K562 (cell line): Measurements from ENCODE around the gene MICAL2. TPM values are rescaled to one million over a fixed set of nuclear protein-coding genes. Genes with fewer than 3 reads are reported as not detected.

Experiments
- ATAC-seq: fragments of 200-7000 bp; cut with Tn5 transposase; 3 replicates; pipeline ENCODE4 v1.9.1; 2020; ENCODE audit warnings: moderate library complexity
- BruUV-seq: library from RNA; stranded (reverse); fragments of 400-500 nt; replicated peaks from 2 replicates; lab custom pipeline; 2021; lab: Mats Ljungman, UMichigan
- CTCF ChIA-PET: fragments of 300-600 bp; formaldehyde crosslinking; extraction: SDS; loops from one replicate; lab custom pipeline; 2021; ENCODE audit warnings: low intra/inter-chr PET ratio; lab: Yijun Ruan, JAX
- POLR2A ChIA-PET: fragments of 300-600, 350-650 bp; sonication (Branson Sonifier 250); formaldehyde crosslinking; extraction: SDS; loops from one replicate; lab custom pipeline; 2021; ENCODE audit warnings: antibody characterized with exemption, inconsistent platforms; lab: Yijun Ruan, JAX
- DNase-seq, 4 experiments: peaks; one replicate each; pipeline versions ENCODE4 v3.0.0 to v3.0.0-alpha.2; 2011 to 2018; ENCODE audit warnings: low spot score in 3 of 4, mixed read lengths in 3 of 4; ENCODE audit errors: extremely low read depth in 1 of 4
- FAIRE-seq: peaks from 2 replicates; lab custom pipeline; 2011; peaks lifted over from hg19 to GRCh38; lab: Jason Lieb, UNC
- H2AFZ ChIP-seq: 2 replicates; pipeline ENCODE4 v1.6.0; 2011; ENCODE audit warnings: low read depth, low read length, control low read depth, inconsistent platforms
- H3K27ac ChIP-seq: fragments of 200-600 bp; 3 replicates; pipeline ENCODE4 v1.8.0; 2011; ENCODE audit warnings: low read depth, mild to moderate bottlenecking, control low read depth, inconsistent platforms, low read length, moderate library complexity, mixed read lengths; ENCODE audit errors: extremely low read depth
- H3K27me3 ChIP-seq, 2 experiments: fragments of 300-600 bp in 1 of 2; 2 replicates in 1 of 2; 3 replicates in 1 of 2; pipeline versions ENCODE4 v1.6.0 to v1.8.0; 2011; ENCODE audit warnings: inconsistent platforms in 2 of 2, low read length in 2 of 2, mild to moderate bottlenecking in 1 of 2, mixed read lengths in 1 of 2, moderate library complexity in 1 of 2; ENCODE audit not compliant: control insufficient read depth in 2 of 2, insufficient read depth in 2 of 2
- H3K36me3 ChIP-seq: fragments of 300-600 bp; 3 replicates; pipeline ENCODE4 v1.8.0; 2011; ENCODE audit warnings: mild to moderate bottlenecking, low read length, inconsistent platforms; ENCODE audit not compliant: control insufficient read depth, insufficient read depth
- H3K4me1 ChIP-seq, 2 experiments: fragments of 200-600 bp in 1 of 2; replicated peaks in 1 of 2; 2 replicates in 1 of 2; 3 replicates in 1 of 2; pipeline versions ENCODE4 v1.5.1 to v1.8.0; 2011; ENCODE audit warnings: inconsistent platforms in 2 of 2, low read length in 2 of 2, mild to moderate bottlenecking in 1 of 2, mixed read lengths in 1 of 2, moderate library complexity in 1 of 2; ENCODE audit not compliant: control insufficient read depth in 2 of 2, insufficient read depth in 2 of 2
- H3K4me2 ChIP-seq: 2 replicates; pipeline ENCODE4 v1.6.1; 2011; ENCODE audit warnings: low read length, control low read depth, inconsistent platforms, mixed read lengths; ENCODE audit not compliant: insufficient read depth
- H3K4me3 ChIP-seq: fragments of 200-600 bp; sonication (generic), shearing (Covaris generic); 2 replicates; pipeline ENCODE4 v1.5.1; 2016; ENCODE audit warnings: control low read depth, inconsistent platforms
- H3K79me2 ChIP-seq: fragments of 200-600 bp; 3 replicates; pipeline ENCODE4 v1.8.0; 2011; ENCODE audit warnings: low read length, inconsistent platforms; ENCODE audit not compliant: control insufficient read depth, insufficient read depth
- H3K9ac ChIP-seq, 2 experiments: 2 replicates each; pipeline versions ENCODE4 v1.6.0 to v1.6.1; 2011; ENCODE audit warnings: low read depth in 2 of 2, low read length in 2 of 2, control low read depth in 1 of 2, inconsistent platforms in 1 of 2, mild to moderate bottlenecking in 1 of 2, mixed read lengths in 1 of 2; ENCODE audit not compliant: insufficient read depth in 1 of 2
- H3K9me1 ChIP-seq: one replicate; pipeline ENCODE4 v1.6.0; 2011; ENCODE audit warnings: inconsistent platforms, mild to moderate bottlenecking, low read length, moderate library complexity; ENCODE audit not compliant: control insufficient read depth, insufficient read depth
- H3K9me3 ChIP-seq: replicated peaks from 2 replicates; pipeline ENCODE4 v1.5.1; 2011; ENCODE audit warnings: low read depth, low read length, inconsistent platforms; ENCODE audit not compliant: control insufficient read depth, insufficient read depth
- H4K20me1 ChIP-seq: replicated peaks from 2 replicates; pipeline ENCODE4 v1.6.1; 2011; ENCODE audit warnings: low read length, inconsistent platforms, mixed read lengths; ENCODE audit not compliant: control insufficient read depth, insufficient read depth
- BRCA1 ChIP-seq, 2 experiments: fragments of 450-650 bp in 1 of 2; sonication (generic) in 1 of 2; formaldehyde crosslinking in 1 of 2; IDR thresholded peaks; 2 replicates each; pipeline versions ENCODE4 v1.5.0 to v1.6.1; 2017 to 2020; ENCODE audit warnings: mild to moderate bottlenecking in 1 of 2, missing genetic modification reagents in 1 of 2
- CHD2 ChIP-seq: IDR thresholded peaks from 2 replicates; pipeline ENCODE4 v1.6.1; 2011; ENCODE audit warnings: low read depth, low read length
- ELK3 ChIP-seq: fragments of 450-650 bp; formaldehyde crosslinking; IDR thresholded peaks from 2 replicates; pipeline ENCODE4 v1.4.0; 2020; ENCODE audit warnings: mild to moderate bottlenecking
- ESRRA ChIP-seq: fragments of 450-650 bp; IDR thresholded peaks from 2 replicates; pipeline ENCODE4 v1.6.1; 2014; ENCODE audit warnings: low read depth, mild to moderate bottlenecking, moderate library complexity, borderline replicate concordance
- HDGF ChIP-seq: fragments of 450-650 bp; IDR thresholded peaks from 2 replicates; pipeline ENCODE4 v1.6.1; 2016
- ID3 ChIP-seq, 2 experiments: fragments of 250-450 bp in 1 of 2; fragments of 450-650 bp in 1 of 2; sonication (Bioruptor Pico) in 1 of 2; IDR thresholded peaks; 2 replicates each; pipeline versions ENCODE4 v1.6.1 to v1.8.0; 2016 to 2021; ENCODE audit warnings: mild to moderate bottlenecking in 2 of 2, moderate library complexity in 2 of 2, missing compliant biosample characterization in 1 of 2, missing genetic modification characterization in 1 of 2
- IFI16 ChIP-seq: fragments of 250-450 bp; sonication (Bioruptor Pico); IDR thresholded peaks from 2 replicates; pipeline ENCODE4 v2.1.2; 2022; ENCODE audit warnings: mild to moderate bottlenecking, inconsistent platforms
- MXI1 ChIP-seq: IDR thresholded peaks from 2 replicates; pipeline ENCODE4 v1.6.1; 2011; ENCODE audit warnings: low read depth, mild to moderate bottlenecking, improper control_type of control experiment, low read length
- POLR2H ChIP-seq: IDR thresholded peaks from 2 replicates; pipeline ENCODE4 v1.6.1; 2016; ENCODE audit warnings: missing genetic modification characterization, low read depth, mild to moderate bottlenecking, control low read depth, missing compliant biosample characterization, moderate library complexity
- RBFOX2 ChIP-seq: fragments of 200-400 bp; formaldehyde crosslinking; IDR thresholded peaks from 2 replicates; pipeline ENCODE4 v1.6.1; 2017; ENCODE audit warnings: low read depth, mild to moderate bottlenecking, low read length, moderate library complexity
- TAF1 ChIP-seq: IDR thresholded peaks from 2 replicates; pipeline ENCODE4 v1.6.1; 2011; ENCODE audit warnings: mild to moderate bottlenecking, low read length, moderate library complexity; ENCODE audit not compliant: insufficient read depth, control insufficient read depth, severe bottlenecking; ENCODE audit errors: extremely low read depth
- TRIM28 ChIP-seq: fragments of 450-650 bp; IDR thresholded peaks from 2 replicates; pipeline ENCODE4 v1.6.1; 2017
- ZBTB7A ChIP-seq: IDR thresholded peaks from 2 replicates; pipeline ENCODE4 v1.6.1; 2011; ENCODE audit warnings: low read depth, mild to moderate bottlenecking, low read length, moderate library complexity, borderline replicate concordance; ENCODE audit not compliant: control insufficient read depth
- WGBS: fragments of 100-300 bp; shearing (Covaris generic); methylation state at CpG from one replicate; pipeline ENCODE4 v1.1.6; 2016; ENCODE audit warnings: low coverage, mixed read lengths; ENCODE audit not compliant: insufficient coverage; ENCODE audit errors: missing lambda C conversion rate; 5-methylcytosine and 5-hydroxymethylcytosine counted together
- in situ Hi-C: fragments of 300-500 bp; cut with MboI; formaldehyde crosslinking; loops from 4 replicates; pipeline ENCODE4 v1.15.0; 2018; ENCODE audit warnings: inconsistent platforms, mixed read lengths
- intact Hi-C: fragments of 100-400 bp; cut with micrococcal nuclease; formaldehyde crosslinking; loops from 2 replicates; pipeline ENCODE4 v1.14.2; 2022
- polyA plus RNA-seq, 8 experiments: library from polyadenylated mRNA; depleted of rRNA in 4 of 8; stranded (reverse) in 5 of 8; unstranded in 3 of 8; fragments of >200 nt; fragmentation: Nextera tagmentation in 2 of 8; fragmentation: Illumina TruSeq in 1 of 8; extraction: Ambion mirVana in 2 of 8; extraction: Trizol in 1 of 8; gene quantifications; 2 replicates each; pipeline versions ENCODE4 v1.2.1 to v1.2.3, GENCODE V29; 2011 to 2014; ENCODE audit warnings: inconsistent platforms in 1 of 8, missing spikeins in 1 of 8
- total RNA-seq, 7 experiments: library from RNA; depleted of rRNA in 6 of 7; stranded (reverse); fragments of >200 nt in 6 of 7; fragmentation: Illumina TruSeq in 2 of 7; extraction: Trizol in 2 of 7; gene quantifications; 2 replicates each; pipeline versions ENCODE4 v1.2.1 to v1.2.3, GENCODE V29; 2011 to 2021; ENCODE audit warnings: low replicate concordance in 1 of 7
- TF ChIP-seq, protein P1 (sequence below): fragments of 450-650 bp; IDR thresholded peaks from 2 replicates; pipeline ENCODE4 v1.6.1; 2017; ENCODE audit warnings: antibody characterized with exemption
- TF ChIP-seq, protein P2 (sequence below): fragments of 250-450 bp; sonication (Bioruptor Pico); IDR thresholded peaks from 2 replicates; pipeline ENCODE4 v1.5.1; 2021; ENCODE audit warnings: mild to moderate bottlenecking

MICAL2 gene
- total and polyA plus RNA-seq, 9 of the 15 experiments (the other 6 are each of a cell fraction or from before 2014, with no cell fraction given), result 4.7 to 64.2 (median 33.6) TPM

- Histone ChIP-seq H3K79me2 (no peaks in the 10 kb centered on the region), H3K27me3 (peaks cover 0 to 3% of the 10 kb centered on the region in 2 experiments; a peak in 1 of 5 replicates), H4K20me1 (no peaks in the 10 kb centered on the region)
- WGBS, result 68% methylated on average over 4 of the region's 4 CpGs
- TF ChIP-seq BRCA1 (IDR thresholded peaks at IDR 0.05), result no peak
- no peak for TF ChIP-seq BRCA1 (CRISPR knock-in tag; IDR thresholded peaks at IDR 0.05)
- no peak for TF ChIP-seq ZBTB7A
- TF ChIP-seq, protein P1, sequence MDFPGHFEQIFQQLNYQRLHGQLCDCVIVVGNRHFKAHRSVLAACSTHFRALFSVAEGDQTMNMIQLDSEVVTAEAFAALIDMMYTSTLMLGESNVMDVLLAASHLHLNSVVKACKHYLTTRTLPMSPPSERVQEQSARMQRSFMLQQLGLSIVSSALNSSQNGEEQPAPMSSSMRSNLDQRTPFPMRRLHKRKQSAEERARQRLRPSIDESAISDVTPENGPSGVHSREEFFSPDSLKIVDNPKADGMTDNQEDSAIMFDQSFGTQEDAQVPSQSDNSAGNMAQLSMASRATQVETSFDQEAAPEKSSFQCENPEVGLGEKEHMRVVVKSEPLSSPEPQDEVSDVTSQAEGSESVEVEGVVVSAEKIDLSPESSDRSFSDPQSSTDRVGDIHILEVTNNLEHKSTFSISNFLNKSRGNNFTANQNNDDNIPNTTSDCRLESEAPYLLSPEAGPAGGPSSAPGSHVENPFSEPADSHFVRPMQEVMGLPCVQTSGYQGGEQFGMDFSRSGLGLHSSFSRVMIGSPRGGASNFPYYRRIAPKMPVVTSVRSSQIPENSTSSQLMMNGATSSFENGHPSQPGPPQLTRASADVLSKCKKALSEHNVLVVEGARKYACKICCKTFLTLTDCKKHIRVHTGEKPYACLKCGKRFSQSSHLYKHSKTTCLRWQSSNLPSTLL, result no peak
- no peak for TF ChIP-seq RBFOX2
- TF ChIP-seq CHD2, result no peak
- TF ChIP-seq IFI16, result no peak
- no peak for TF ChIP-seq ESRRA
- TF ChIP-seq, protein P2, sequence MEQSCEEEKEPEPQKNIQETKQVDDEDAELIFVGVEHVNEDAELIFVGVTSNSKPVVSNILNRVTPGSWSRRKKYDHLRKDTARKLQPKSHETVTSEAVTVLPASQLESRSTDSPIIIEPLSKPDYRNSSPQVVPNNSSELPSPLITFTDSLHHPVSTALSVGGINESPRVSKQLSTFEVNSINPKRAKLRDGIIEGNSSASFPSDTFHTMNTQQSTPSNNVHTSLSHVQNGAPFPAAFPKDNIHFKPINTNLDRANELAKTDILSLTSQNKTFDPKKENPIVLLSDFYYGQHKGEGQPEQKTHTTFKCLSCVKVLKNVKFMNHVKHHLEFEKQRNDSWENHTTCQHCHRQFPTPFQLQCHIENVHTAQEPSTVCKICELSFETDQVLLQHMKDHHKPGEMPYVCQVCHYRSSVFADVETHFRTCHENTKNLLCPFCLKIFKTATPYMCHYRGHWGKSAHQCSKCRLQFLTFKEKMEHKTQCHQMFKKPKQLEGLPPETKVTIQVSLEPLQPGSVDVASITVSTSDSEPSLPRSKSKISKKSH (CRISPR knock-in tag), result no peak
- no peak for TF ChIP-seq MXI1
- no peak for TF ChIP-seq TAF1
- no peak for TF ChIP-seq ELK3 (CRISPR knock-in tag)
- TF ChIP-seq TRIM28, result no peak
- TF ChIP-seq HDGF, result no peak
- no peak for TF ChIP-seq ID3 (CRISPR knock-in tag; IDR thresholded peaks at IDR 0.05)
- no peak for TF ChIP-seq ID3 (tag; IDR thresholded peaks at IDR 0.05)
- TF ChIP-seq POLR2H (tag), result no peak
- TF ChIP-seq, all 486 proteins: peak for 0
- no peak overlapping the region for H3K4me3 ChIP-seq
- in situ Hi-C loops (no loop called here), intact Hi-C loops (no loop called here)
- H3K9ac ChIP-seq, result no peak overlapping the region
- POLR2A ChIA-PET, result interaction anchor here (0.6 kb wide), 1 partner anchor 95 kb away, joined by 3 read pairs; no protein-coding TSS in a partner anchor
- no peaks in the 10 kb centered on the region for H3K36me3 ChIP-seq
- peaks cover 21 to 39% of the 10 kb centered on the region in 2 experiments for H3K4me1 ChIP-seq
- no peak overlapping the region for H2AFZ ChIP-seq
- ATAC-seq (no peak), DNase-seq (no peak), FAIRE-seq (no peak)
- no peak overlapping the region for H3K27ac ChIP-seq
- no TSS peak for BruUV-seq
- H3K9me1 ChIP-seq, result no peaks in the 10 kb centered on the region
- CTCF ChIA-PET, result no interaction called here
- H3K9me3 ChIP-seq, result no peaks in the 10 kb centered on the region
- no peak overlapping the region for H3K4me2 ChIP-seq
Measured at GRCh38 chr11:12090761-12091258, 19.6 kb upstream of the MICAL2 start.
